OCI-LY1 (cell line): Measurements from ENCODE around the gene SPSB3.

Experiments
- H2AFZ ChIP-seq: fragments of 200-600 bp; sonication (generic), shearing (Covaris generic); 2 replicates; pipeline ENCODE4 v1.6.0; 2014; ENCODE audit warnings: antibody characterized with exemption, mild to moderate bottlenecking, low read length
- H3F3A ChIP-seq: fragments of 200-600 bp; sonication (generic), shearing (Covaris generic); 2 replicates; pipeline ENCODE4 v1.6.0; 2014; ENCODE audit warnings: mild to moderate bottlenecking, antibody characterized with exemption, low read length, moderate library complexity; ENCODE audit not compliant: insufficient read depth
- H3K27ac ChIP-seq: fragments of 200-600 bp; sonication (generic); 2 replicates; pipeline ENCODE4 v1.5.1; 2014; ENCODE audit warnings: low read length, mixed run types, mild to moderate bottlenecking, low read depth; ENCODE audit not compliant: poor library complexity, severe bottlenecking
- H3K27me3 ChIP-seq: fragments of 200-600 bp; sonication (generic); 2 replicates; pipeline ENCODE4 v1.6.0; 2014; ENCODE audit warnings: antibody characterized with exemption, mild to moderate bottlenecking, low read length, moderate library complexity; ENCODE audit not compliant: insufficient read depth
- H3K36me3 ChIP-seq: fragments of 200-600 bp; sonication (generic); 2 replicates; pipeline ENCODE4 v1.6.1; 2014; ENCODE audit warnings: mild to moderate bottlenecking, antibody characterized with exemption, low read length, moderate library complexity, mixed read lengths; ENCODE audit not compliant: insufficient read depth
- H3K4me1 ChIP-seq: fragments of 200-600 bp; sonication (generic); 2 replicates; pipeline ENCODE4 v1.5.1; 2014; ENCODE audit warnings: mild to moderate bottlenecking, low read length, moderate library complexity; ENCODE audit not compliant: insufficient read depth, severe bottlenecking
- H3K4me2 ChIP-seq: fragments of 200-600 bp; sonication (generic), shearing (Covaris generic); 2 replicates; pipeline ENCODE4 v1.6.1; 2014; ENCODE audit warnings: low read length
- H3K4me3 ChIP-seq: fragments of 200-600 bp; sonication (generic); 2 replicates; pipeline ENCODE4 v1.5.1; 2014; ENCODE audit warnings: low read length, low read depth, mild to moderate bottlenecking, mixed read lengths; ENCODE audit not compliant: poor library complexity, severe bottlenecking
- H3K79me2 ChIP-seq: fragments of 200-600 bp; shearing (Covaris generic); 2 replicates; pipeline ENCODE4 v1.6.1; 2016; ENCODE audit warnings: mixed run types, low read length, mixed read lengths; ENCODE audit not compliant: insufficient read depth
- H3K9ac ChIP-seq: fragments of 200-600 bp; sonication (generic), shearing (Covaris generic); 2 replicates; pipeline ENCODE4 v1.6.1; 2014; ENCODE audit warnings: mild to moderate bottlenecking, low read length, mixed read lengths
- H3K9me2 ChIP-seq: fragments of 200-600 bp; sonication (generic), shearing (Covaris generic); 2 replicates; pipeline ENCODE4 v1.6.1; 2014; ENCODE audit warnings: low read depth, mild to moderate bottlenecking, low read length, mixed read lengths
- H3K9me3 ChIP-seq: fragments of 200-600 bp; shearing (Covaris generic); 2 replicates; pipeline ENCODE4 v1.6.1; 2014; ENCODE audit warnings: low read length, mixed read lengths
- H4K20me1 ChIP-seq: fragments of 200-600 bp; sonication (generic), shearing (Covaris generic); 2 replicates; pipeline ENCODE4 v1.6.0; 2016; ENCODE audit warnings: mild to moderate bottlenecking, low read length; ENCODE audit not compliant: insufficient read depth
- CTCF ChIP-seq: fragments of 200-600 bp; sonication (generic), shearing (Covaris generic); IDR thresholded peaks from 2 replicates; pipeline ENCODE4 v1.5.1; 2017; ENCODE audit warnings: mild to moderate bottlenecking, antibody characterized with exemption, low read length, moderate library complexity, mixed read lengths
- EZH2 ChIP-seq: fragments of 200-600 bp; sonication (generic), shearing (Covaris generic); IDR thresholded peaks from 2 replicates; pipeline ENCODE4 v1.8.0; 2017; ENCODE audit warnings: borderline replicate concordance, mixed run types, mild to moderate bottlenecking, antibody characterized with exemption, low read length, moderate library complexity, mixed read lengths

SPSB3 gene

DNA sequence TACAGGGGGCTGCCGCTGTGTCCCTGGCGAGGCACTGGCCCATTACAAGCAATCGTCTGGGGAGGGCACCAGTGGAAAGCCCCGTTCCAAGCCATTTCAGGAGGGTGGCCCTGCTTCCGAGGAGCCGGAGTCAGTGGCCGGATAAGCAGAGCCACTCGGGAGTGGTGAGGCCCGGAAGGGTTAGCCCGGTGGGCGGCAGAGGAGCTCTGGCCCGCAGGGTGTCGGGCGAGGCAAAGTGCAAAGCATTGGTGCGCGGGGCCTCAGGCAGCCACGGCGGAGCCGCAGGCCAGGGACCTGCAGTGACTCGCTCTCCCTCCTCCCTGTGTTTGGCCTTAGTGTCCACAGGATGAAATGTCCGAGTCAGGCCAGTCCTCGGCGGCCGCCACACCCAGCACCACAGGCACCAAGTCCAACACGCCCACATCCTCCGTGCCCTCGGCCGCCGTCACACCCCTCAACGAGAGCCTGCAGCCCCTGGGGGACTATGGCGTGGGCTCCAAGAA, 35.6 kb downstream of the SPSB3 start:
- no peaks in the 10 kb centered on the region for H3F3A ChIP-seq
- H3K4me2 ChIP-seq = no peak overlapping the region
- H3K79me2 ChIP-seq = no peaks in the 10 kb centered on the region
- H3K27ac ChIP-seq = no peak overlapping the region
- H3K4me1 ChIP-seq = no peaks in the 10 kb centered on the region
- peaks cover 57% of the 10 kb centered on the region for H3K36me3 ChIP-seq
- H3K27me3 ChIP-seq = no peaks in the 10 kb centered on the region
- H4K20me1 ChIP-seq = no peaks in the 10 kb centered on the region
- TF ChIP-seq CTCF = no peak
- TF ChIP-seq EZH2 = no peak
- H3K9me3 ChIP-seq = no peaks in the 10 kb centered on the region
- no peak overlapping the region for H3K4me3 ChIP-seq
- H2AFZ ChIP-seq = no peak overlapping the region
- no peak overlapping the region for H3K9ac ChIP-seq
- no peaks in the 10 kb centered on the region for H3K9me2 ChIP-seq

DNA sequence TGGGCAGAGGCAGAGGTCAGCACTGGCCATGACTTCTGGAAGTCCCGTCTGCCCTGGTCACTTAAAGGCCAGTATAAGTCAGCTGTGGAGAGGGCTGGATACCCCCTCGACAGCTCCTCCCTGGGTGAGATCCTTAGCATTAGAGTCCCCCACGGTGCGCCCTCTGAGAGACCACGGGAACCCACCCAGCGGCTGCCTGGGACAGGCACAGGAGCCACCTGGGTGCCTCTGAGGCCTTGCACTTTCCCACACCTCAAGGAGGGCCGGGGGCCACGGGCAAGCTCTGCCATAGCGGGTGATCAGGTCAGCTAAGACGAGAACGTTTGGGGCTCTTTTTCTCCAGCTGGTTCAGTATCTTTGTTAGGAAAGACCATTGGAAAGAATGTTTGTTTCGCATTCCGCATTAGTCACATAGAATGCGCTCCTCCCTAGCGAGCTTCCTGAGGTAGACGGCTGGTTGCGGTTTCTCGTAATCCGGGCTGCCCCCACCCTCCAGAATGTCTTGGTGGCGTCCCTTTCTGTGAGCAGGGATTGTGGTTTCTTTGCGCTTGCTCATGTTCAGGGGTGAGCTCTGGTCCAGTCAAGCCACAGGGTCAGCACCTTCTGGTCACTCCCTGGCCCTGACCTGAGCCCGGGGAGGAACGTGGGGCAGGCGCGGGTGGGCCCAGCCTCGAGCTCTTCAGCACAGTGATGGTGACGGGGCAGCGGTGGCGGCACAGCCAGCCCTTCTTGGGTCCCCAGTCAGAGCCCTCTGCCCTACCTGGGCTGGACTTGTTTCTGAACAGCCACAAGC, 36.3 kb downstream of the SPSB3 start:
- no peak overlapping the region for H2AFZ ChIP-seq
- H3K9ac ChIP-seq = no peak overlapping the region

DNA sequence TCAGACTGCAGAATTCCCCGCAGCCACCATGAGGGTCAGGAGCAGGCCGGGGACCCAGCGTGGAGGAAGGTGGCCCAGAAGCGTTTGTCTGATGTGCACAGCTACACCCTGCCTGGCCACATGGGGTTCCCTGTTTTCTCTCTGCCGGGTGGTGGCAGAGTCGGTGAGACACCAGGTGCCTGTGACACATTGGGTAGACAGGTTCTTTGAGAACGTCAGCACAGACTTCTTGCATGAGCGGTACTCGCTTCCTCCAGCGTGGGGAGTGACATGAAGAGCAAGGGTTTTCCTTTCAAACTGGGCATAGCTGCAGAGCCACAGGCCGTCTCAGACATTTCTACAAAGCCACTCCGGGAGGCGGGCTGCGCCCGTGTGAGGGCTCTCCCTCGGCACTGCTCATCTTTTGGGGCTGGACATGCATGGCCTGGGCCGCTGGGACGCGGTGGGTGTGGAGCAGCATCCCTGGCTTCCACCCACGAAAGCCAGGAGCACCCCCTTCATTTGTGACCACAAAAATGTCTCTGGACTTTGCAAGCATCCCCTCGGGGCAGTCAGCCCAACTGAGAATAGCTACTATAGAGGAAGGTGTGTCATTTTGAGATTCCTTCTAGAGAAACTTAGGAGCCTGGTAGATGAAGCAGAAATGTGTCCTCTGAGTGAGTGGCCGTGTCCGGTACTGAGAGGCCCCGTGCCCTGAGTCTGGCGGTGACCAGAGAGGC, 37.0 kb downstream of the SPSB3 start:
- Histone ChIP-seq H3K27me3 (no peaks in the 10 kb centered on the region), H3K4me2 (no peak overlapping the region), H3F3A (no peaks in the 10 kb centered on the region), H4K20me1 (no peaks in the 10 kb centered on the region), H3K9ac (no peak overlapping the region), H3K36me3 (peaks cover 58% of the 10 kb centered on the region), H3K79me2 (no peaks in the 10 kb centered on the region), H3K9me3 (no peaks in the 10 kb centered on the region), H3K9me2 (no peaks in the 10 kb centered on the region), H3K27ac (no peak overlapping the region), H3K4me3 (no peak overlapping the region), H3K4me1 (no peaks in the 10 kb centered on the region), H2AFZ (no peak overlapping the region)
- TF ChIP-seq EZH2 (no peak), CTCF (no peak)

More for the DNA sequence above, 36.3 kb downstream of the SPSB3 start:
- no peaks in the 10 kb centered on the region for H3K27me3 ChIP-seq
- H3K79me2 ChIP-seq = no peaks in the 10 kb centered on the region
- H3K9me2 ChIP-seq = no peaks in the 10 kb centered on the region
- no peak for TF ChIP-seq CTCF
- no peak for TF ChIP-seq EZH2
- no peaks in the 10 kb centered on the region for H3K4me1 ChIP-seq
- H3K4me3 ChIP-seq = no peak overlapping the region
- H3K4me2 ChIP-seq = no peak overlapping the region
- H3K9me3 ChIP-seq = no peaks in the 10 kb centered on the region
- no peaks in the 10 kb centered on the region for H3F3A ChIP-seq
- peaks cover 52% of the 10 kb centered on the region for H3K36me3 ChIP-seq
- no peak overlapping the region for H3K27ac ChIP-seq
- no peaks in the 10 kb centered on the region for H4K20me1 ChIP-seq
